ENCODE measurements around the gene MISFA.
"Not testable (repeated sequence)": the region's sequence is repeated elsewhere in the genome, so short reads cannot be mapped to it uniquely, and the experiment has no call there.

Gene MISFA

DNA sequence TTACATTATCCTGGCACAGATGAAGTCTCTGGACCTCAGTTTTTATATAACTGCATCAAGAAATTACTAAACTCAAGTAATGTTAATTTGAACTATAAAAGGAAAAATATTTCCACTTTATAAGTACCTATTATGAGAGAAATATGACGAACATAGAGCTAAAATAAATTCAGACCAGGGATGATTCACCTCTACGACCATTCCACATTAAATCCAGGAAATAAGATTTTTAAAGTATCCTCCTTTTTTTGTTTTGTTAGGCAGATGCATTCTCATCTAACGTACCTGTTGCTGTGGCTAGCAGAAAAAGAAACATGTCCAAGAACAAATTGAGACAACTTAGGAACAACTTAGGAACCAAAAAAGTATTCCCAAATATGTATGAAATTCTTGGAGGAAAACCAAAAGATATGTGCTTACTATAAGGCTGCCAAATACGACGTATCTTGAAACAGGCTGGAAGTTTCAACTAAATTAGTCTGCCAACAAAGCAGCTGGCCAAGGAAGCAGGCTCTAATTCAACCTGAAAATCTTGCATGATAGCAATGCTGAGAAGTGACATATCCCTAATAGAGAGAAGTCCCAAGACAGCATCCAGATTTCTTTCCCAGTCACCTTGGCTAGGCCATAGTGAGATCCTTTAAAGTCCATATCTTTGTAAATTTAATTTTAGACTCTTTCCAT lies 18.9 kb downstream of the MISFA start:
- DNase-seq = no peak

GRCh38 chr11:18623707-18624106 lies 24.1 kb downstream of the MISFA start:
- DNase-seq = no peak

- no peak for DNase-seq
Measured at GRCh38 chr11:18624161-18624560, 24.6 kb downstream of the MISFA start.

DNA sequence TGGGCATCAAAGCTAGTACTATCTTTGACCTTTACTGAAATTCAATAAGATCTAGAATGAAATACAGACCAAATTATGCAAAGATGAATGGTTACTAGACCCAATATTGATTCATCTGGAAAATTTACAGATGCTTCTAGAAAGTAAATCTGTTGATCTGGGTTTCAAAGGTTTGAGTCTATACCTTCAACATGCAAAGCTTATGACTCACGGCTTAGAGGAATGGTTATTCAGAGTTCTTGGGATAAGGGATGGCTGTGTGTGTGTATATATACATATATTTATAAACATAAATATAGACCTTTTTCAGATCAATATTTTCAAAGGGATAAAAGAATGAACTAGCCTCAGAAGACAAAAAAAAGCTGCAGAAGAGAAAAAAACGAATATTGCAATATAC lies 33.3 kb downstream of the MISFA start:
- no peak for DNase-seq

GRCh38 chr11:18633256-18634139 lies 33.9 kb downstream of the MISFA start:
- DNase-seq = no peak

GRCh38 chr11:18634140-18635032 lies 34.8 kb downstream of the MISFA start, which contains the start of gene SPTY2D1:
SPTY2D1 (minus strand) TSS chr11:18634342; CDS start chr11:18634257, 85 bp downstream.
- peak; percentile 100 for DNase-seq

DNA sequence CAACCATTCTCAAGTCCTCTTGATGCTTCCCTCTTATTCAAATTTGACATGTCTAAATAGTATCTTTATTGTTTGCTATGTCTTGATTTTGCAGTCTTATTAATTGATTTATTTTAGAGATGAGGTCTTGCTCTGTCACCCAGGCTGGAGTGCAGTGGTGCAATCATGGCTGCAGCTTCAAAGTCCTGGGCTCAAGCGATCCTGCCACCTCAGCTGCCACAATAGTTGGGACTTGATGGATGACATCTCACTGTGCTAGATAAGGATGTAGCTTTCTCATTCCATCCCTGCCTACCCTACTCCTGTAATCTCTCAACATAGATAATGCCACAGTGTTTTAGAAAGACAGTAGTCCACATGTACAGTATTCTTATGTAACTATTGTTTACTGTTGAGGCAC lies 42.1 kb downstream of the MISFA start:
- no peak for DNase-seq

GRCh38 chr11:18643034-18643433 lies 43.4 kb downstream of the MISFA start:
- not testable (repeated sequence) for DNase-seq

- no peak for DNase-seq
Measured at GRCh38 chr11:18650353-18650752, 50.8 kb downstream of the MISFA start.

DNA sequence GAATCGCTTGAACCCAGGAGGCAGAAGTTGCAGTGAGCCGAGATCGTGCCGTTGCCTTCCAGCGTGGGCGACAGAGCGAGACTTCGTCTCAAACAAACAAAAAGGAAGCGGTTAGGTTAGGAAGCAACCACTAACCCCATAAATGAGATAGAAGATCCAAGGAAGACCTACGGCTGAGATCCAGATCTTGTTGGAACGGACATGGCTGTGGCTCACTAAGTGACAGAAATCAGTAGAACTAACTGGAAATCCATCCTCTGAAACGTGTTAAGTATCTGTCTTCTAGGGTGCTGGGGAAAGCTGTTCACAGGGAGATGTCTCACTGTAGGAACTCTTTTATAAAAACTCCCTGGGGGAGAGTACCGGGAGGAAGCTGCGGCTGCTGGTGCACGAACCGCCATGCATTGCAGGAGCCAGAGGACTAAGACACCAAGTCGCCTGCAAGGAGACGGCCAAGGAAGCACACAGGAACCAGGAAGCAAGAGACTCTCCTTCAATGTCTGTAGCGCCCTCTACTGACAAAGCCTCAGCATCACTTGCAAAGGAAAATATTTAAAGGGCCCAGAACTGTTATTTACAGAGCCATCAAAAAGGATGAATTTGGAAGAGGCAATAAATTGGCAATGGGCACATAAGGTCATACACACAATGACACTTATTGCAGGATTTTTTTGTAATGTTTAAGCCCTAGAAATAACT lies 51.4 kb downstream of the MISFA start:
- DNase-seq = peak; percentile 80

Data from DMS53 (cell line).